Left lung (tissue), 10 donors: ENCODE results near the gene SH3BP5L. TPM values are rescaled to one million over a fixed set of nuclear protein-coding genes. Genes with fewer than 3 reads are reported as not detected.

Experiments
- ATAC-seq: fragments of 200-7000 bp; cut with Tn5 transposase; one replicate; pipeline ENCODE4 v1.9.1; 2020; ENCODE audit warnings: moderate library complexity
- DNase-seq, 4 donors: peaks; one replicate each; pipeline ENCODE4 v3.0.0-alpha.2; 2013 to 2020
- H3K27ac ChIP-seq, 2 donors: fragments of 200-600 bp; sonication (generic) in 1 of 2; one replicate each; pipeline versions ENCODE4 v1.5.0 to v1.8.0; 2020 to 2021
- H3K27me3 ChIP-seq, 2 donors: fragments of 200-600 bp; sonication (generic) in 1 of 2; one replicate each; pipeline versions ENCODE4 v1.5.0 to v1.8.0; 2020 to 2021
- H3K36me3 ChIP-seq, 2 donors: fragments of 200-600 bp; sonication (generic) in 1 of 2; one replicate each; pipeline versions ENCODE4 v1.5.0 to v1.8.0; 2020 to 2021
- H3K4me1 ChIP-seq, 2 donors: fragments of 200-600 bp; one replicate each; pipeline ENCODE4 v1.8.0; 2021
- H3K4me3 ChIP-seq, 2 donors: fragments of 200-600 bp; sonication (generic) in 1 of 2; one replicate each; pipeline versions ENCODE4 v1.5.0 to v1.8.0; 2020 to 2021; ENCODE audit warnings: mild to moderate bottlenecking in 1 of 2
- H3K9me3 ChIP-seq, 2 donors: fragments of 200-600 bp; sonication (generic) in 1 of 2; one replicate each; pipeline versions ENCODE4 v1.5.0 to v1.8.0; 2020 to 2021
- CTCF ChIP-seq, 2 donors: fragments of 200-600 bp; sonication (generic) in 1 of 2; IDR thresholded peaks; one replicate each; pipeline versions ENCODE4 v1.5.0 to v1.8.0; 2021; ENCODE audit warnings: antibody characterized with exemption in 2 of 2
- intact Hi-C, 2 donors: fragments of 100-400 bp; cut with DNase I; formaldehyde crosslinking; loops; one replicate each; pipeline versions ENCODE4 v1.11.2 to v1.14.2; 2022
- polyA plus RNA-seq, 6 donors: library from polyadenylated mRNA; unstranded; fragments of 120-200 nt; gene quantifications; one replicate each; pipeline ENCODE4 v1.2.1, GENCODE V29; 2013; ENCODE audit not compliant: insufficient read length in 6 of 6
- total RNA-seq, 2 donors: library from RNA; stranded (reverse); fragmentation: NEBNext Ultra II Directional; extraction: Animal tissue kit (Norgen Biotek cat#: 25700); gene quantifications; one replicate each; pipeline ENCODE4 v1.2.1, GENCODE V29; 2021
- donor health status: DM: no; HTN: yes; CAD: no.
- donor health status: DM: no; HTN: no; CAD: no.

SH3BP5L gene
- total and polyA plus RNA-seq, 8 donors, result 23.0 to 26.5 (median 23.9) TPM

- no peak for TF ChIP-seq CTCF (IDR thresholded peaks at IDR 0.05)
- Histone ChIP-seq H3K4me3 (no peak overlapping the region), H3K4me1 (peaks cover 9 to 31% of the 10 kb centered on the region in 2 donors), H3K9me3 (no peaks in the 10 kb centered on the region), H3K27ac (no peak overlapping the region), H3K36me3 (peaks cover 0 to 35% of the 10 kb centered on the region in 2 donors), H3K27me3 (no peaks in the 10 kb centered on the region)
- ATAC-seq (no peak), DNase-seq (no peak)
- intact Hi-C loops, result no loop called here
Measured at GRCh38 chr1:248856176-248856575, 30.5 kb upstream of the SH3BP5L start.

- no peak overlapping the region for H3K4me3 ChIP-seq
- ATAC-seq (no peak), DNase-seq (no peak)
- H3K27ac ChIP-seq, result no peak overlapping the region
- H3K9me3 ChIP-seq, result no peaks in the 10 kb centered on the region
- intact Hi-C loops, result no loop called here
- no peaks in the 10 kb centered on the region for H3K27me3 ChIP-seq
- peaks cover 0 to 41% of the 10 kb centered on the region in 2 donors for H3K36me3 ChIP-seq
- peaks cover 9 to 31% of the 10 kb centered on the region in 2 donors for H3K4me1 ChIP-seq
- TF ChIP-seq CTCF (IDR thresholded peaks at IDR 0.05), result no peak
Measured at GRCh38 chr1:248855580-248855979, 29.9 kb upstream of the SH3BP5L start.

- no peaks in the 10 kb centered on the region for H3K27me3 ChIP-seq
- TF ChIP-seq CTCF (IDR thresholded peaks at IDR 0.05), result no peak
- intact Hi-C loops, result no loop called here
- peaks cover 0 to 58% of the 10 kb centered on the region in 2 donors for H3K36me3 ChIP-seq
- H3K27ac ChIP-seq, result no peak overlapping the region
- DNase-seq (no peak), ATAC-seq (no peak)
- peaks cover 9 to 20% of the 10 kb centered on the region in 2 donors for H3K4me1 ChIP-seq
- H3K4me3 ChIP-seq, result no peak overlapping the region
- no peaks in the 10 kb centered on the region for H3K9me3 ChIP-seq
Measured at GRCh38 chr1:248853663-248854375, 28.1 kb upstream of the SH3BP5L start.

GRCh38 chr1:248852481-248853405 lies 27.0 kb upstream of the SH3BP5L start:
- no peak for DNase-seq
- Histone ChIP-seq H3K36me3 (peaks cover 0 to 69% of the 10 kb centered on the region in 2 donors), H3K27ac (no peak overlapping the region)

More at GRCh38 chr1:248852481-248853405, 27.0 kb upstream of the SH3BP5L start:
- H3K4me1 ChIP-seq, result peaks cover 2 to 10% of the 10 kb centered on the region in 2 donors
- ATAC-seq, result no peak
- no peak overlapping the region for H3K4me3 ChIP-seq
- H3K27me3 ChIP-seq, result no peaks in the 10 kb centered on the region
- intact Hi-C loops, result no loop called here
- TF ChIP-seq CTCF (IDR thresholded peaks at IDR 0.05), result no peak
- no peaks in the 10 kb centered on the region for H3K9me3 ChIP-seq
